SK-N-SH (cell line): ENCODE data around the gene PHOX2A.
A peak's percentile ranks its signal among the peaks of the same experiment; 100 is the strongest.

ENCODE experiments used
- CHD2 ChIP-seq: fragments of 150-350 bp; IDR thresholded peaks from 2 replicates; pipeline ENCODE4 v1.6.1; 2018; ENCODE audit warnings: low read length; ENCODE audit not compliant: partially characterized antibody
- CTCF ChIP-seq: fragments of 200-600 bp; sonication (generic); IDR thresholded peaks from 2 replicates; pipeline ENCODE4 v1.6.1; 2017; ENCODE audit warnings: antibody characterized with exemption, mild to moderate bottlenecking, moderate library complexity
- EP300 ChIP-seq, 2 experiments: IDR thresholded peaks; 2 replicates each; pipeline versions ENCODE4 v1.4.0 to v1.6.1; 2012; ENCODE audit warnings: borderline replicate concordance in 1 of 2, low read depth in 1 of 2, low read length in 1 of 2
- FOSL2 ChIP-seq: IDR thresholded peaks from 2 replicates; pipeline ENCODE4 v1.4.0; 2012; ENCODE audit warnings: low read depth, mild to moderate bottlenecking, moderate library complexity, borderline replicate concordance
- PBX3 ChIP-seq: IDR thresholded peaks from 2 replicates; pipeline ENCODE4; 2012
- POLR2AphosphoS5 ChIP-seq: IDR thresholded peaks from 2 replicates; pipeline ENCODE4 v1.6.1; 2012; ENCODE audit warnings: low read depth, low read length
- RAD21 ChIP-seq: IDR thresholded peaks from 2 replicates; pipeline ENCODE4 v1.6.1; 2012; ENCODE audit warnings: mild to moderate bottlenecking, low read length
- REST ChIP-seq: IDR thresholded peaks from 2 replicates; pipeline ENCODE4 v1.6.1; 2012; ENCODE audit warnings: mild to moderate bottlenecking, low read depth, low read length, moderate library complexity
- SIN3A ChIP-seq: IDR thresholded peaks from 2 replicates; pipeline ENCODE4 v1.6.1; 2012; ENCODE audit warnings: low read depth, mild to moderate bottlenecking, low read length, moderate library complexity, borderline replicate concordance
- SMC3 ChIP-seq: IDR thresholded peaks from 2 replicates; pipeline ENCODE4 v1.6.1; 2012; ENCODE audit warnings: low read depth, low read length, improper control_type of control experiment
- YY1 ChIP-seq: IDR thresholded peaks from 2 replicates; pipeline ENCODE4 v1.4.0; 2012; ENCODE audit warnings: low read depth, mild to moderate bottlenecking
- ZBTB33 ChIP-seq: IDR thresholded peaks from 2 replicates; pipeline ENCODE4 v1.4.0; 2012; ENCODE audit warnings: low read depth, borderline replicate concordance

GRCh38 chr11:72236774-72237111, 7.2 kb downstream of the PHOX2A start:
- TF ChIP-seq PBX3, result no peak
- TF ChIP-seq CHD2, result peak; percentile 6
- no peak for TF ChIP-seq CTCF
- TF ChIP-seq REST, result no peak
- TF ChIP-seq RAD21, result no peak
- no peak for TF ChIP-seq EP300 (IDR thresholded peaks at IDR 0.05; ENCODE audit: borderline replicate concordance in 1 of 2, low read depth in 1 of 2, low read length in 1 of 2)
- TF ChIP-seq YY1, result no peak
- TF ChIP-seq POLR2AphosphoS5, result 0 out of 2 replicates have a peak, but pooled peaks have one; percentile 1
- no peak for TF ChIP-seq SIN3A
- TF ChIP-seq SMC3, result 0 out of 2 replicates have a peak, but pooled peaks have one; percentile 15
- TF ChIP-seq ZBTB33, result no peak
- no peak for TF ChIP-seq FOSL2
